ENCODE data around the gene RPH3AL. TPM values are rescaled to one million over a fixed set of nuclear protein-coding genes. Genes with fewer than 3 reads are reported as not detected.

Gene RPH3AL
- total RNA-seq, 1 donor from 2014 or later, result 44.2 TPM

DNA sequence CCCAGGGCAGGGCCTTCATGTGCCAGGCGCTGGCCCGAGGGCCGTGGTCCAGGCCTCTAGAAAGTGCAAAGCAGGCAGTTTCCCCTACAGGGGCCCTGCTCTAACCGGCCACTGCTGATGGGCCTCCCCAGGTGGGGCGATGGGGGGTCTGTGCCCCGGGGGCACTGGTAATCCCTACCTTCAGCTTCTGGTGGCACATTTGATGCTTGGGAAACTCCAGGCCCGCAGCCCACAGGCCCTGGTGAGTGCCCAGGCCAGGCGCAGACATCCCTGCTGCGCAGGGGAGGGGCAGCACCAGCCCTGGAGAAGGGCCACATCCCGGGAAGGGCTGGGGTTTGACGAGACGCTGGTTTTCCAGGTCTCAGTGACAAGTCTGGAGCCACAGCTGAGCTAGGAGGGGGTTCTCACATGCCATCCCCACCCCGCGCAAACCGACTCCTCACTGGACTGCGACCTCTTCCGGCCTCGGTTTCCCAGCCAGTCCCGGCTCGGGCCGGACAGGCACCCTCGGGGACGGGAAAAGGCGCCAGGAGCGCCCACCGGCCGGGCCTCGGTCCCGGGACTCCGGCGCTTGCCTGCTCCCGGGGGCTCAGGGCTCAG lies 172.7 kb downstream of the RPH3AL start:
- Histone ChIP-seq H3K9me3 (no peaks in the 10 kb centered on the region), H3K36me3 (no peaks in the 10 kb centered on the region), H3K27ac (no peak overlapping the region), H3K27me3 (peaks cover 7% of the 10 kb centered on the region), H3K4me1 (no peaks in the 10 kb centered on the region), H3K4me3 (peak overlapping the region; percentile 47 to 51)
- no peak for DNase-seq (ENCODE audit: low spot score in 2 of 2)
- intact Hi-C loops (cut with DNase I), result no loop called here
- TF ChIP-seq, protein P1, sequence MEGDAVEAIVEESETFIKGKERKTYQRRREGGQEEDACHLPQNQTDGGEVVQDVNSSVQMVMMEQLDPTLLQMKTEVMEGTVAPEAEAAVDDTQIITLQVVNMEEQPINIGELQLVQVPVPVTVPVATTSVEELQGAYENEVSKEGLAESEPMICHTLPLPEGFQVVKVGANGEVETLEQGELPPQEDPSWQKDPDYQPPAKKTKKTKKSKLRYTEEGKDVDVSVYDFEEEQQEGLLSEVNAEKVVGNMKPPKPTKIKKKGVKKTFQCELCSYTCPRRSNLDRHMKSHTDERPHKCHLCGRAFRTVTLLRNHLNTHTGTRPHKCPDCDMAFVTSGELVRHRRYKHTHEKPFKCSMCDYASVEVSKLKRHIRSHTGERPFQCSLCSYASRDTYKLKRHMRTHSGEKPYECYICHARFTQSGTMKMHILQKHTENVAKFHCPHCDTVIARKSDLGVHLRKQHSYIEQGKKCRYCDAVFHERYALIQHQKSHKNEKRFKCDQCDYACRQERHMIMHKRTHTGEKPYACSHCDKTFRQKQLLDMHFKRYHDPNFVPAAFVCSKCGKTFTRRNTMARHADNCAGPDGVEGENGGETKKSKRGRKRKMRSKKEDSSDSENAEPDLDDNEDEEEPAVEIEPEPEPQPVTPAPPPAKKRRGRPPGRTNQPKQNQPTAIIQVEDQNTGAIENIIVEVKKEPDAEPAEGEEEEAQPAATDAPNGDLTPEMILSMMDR (IDR thresholded peaks at IDR 0.05), result no peak

DNA sequence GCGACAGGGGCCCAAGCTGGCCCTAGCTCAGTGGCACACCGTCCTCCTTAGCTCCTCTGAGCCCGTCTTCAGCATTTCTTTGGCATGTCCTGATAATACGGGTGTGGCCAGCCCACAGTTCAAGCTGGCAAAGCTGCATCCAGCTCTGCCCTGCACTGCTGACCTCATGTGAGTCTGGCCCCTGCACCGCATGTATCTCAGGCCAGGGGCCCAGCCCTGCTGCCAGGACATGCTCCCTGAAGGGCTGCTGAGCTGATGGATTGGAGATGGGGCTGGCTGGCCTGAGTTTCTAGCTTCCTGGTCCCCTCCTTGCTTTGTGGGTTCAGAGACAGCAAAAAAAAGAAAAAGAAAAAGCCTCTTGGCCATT lies 173.6 kb downstream of the RPH3AL start:
- no peaks in the 10 kb centered on the region for H3K4me1 ChIP-seq
- H3K27me3 ChIP-seq, result peaks cover 7% of the 10 kb centered on the region
- intact Hi-C loops (cut with DNase I), result no loop called here
- H3K9me3 ChIP-seq, result no peaks in the 10 kb centered on the region
- no peak overlapping the region for H3K4me3 ChIP-seq
- H3K27ac ChIP-seq, result no peak overlapping the region
- no peaks in the 10 kb centered on the region for H3K36me3 ChIP-seq
- TF ChIP-seq, protein P1 (IDR thresholded peaks at IDR 0.05), result no peak
- no peak for DNase-seq (ENCODE audit: low spot score in 2 of 2)

DNA sequence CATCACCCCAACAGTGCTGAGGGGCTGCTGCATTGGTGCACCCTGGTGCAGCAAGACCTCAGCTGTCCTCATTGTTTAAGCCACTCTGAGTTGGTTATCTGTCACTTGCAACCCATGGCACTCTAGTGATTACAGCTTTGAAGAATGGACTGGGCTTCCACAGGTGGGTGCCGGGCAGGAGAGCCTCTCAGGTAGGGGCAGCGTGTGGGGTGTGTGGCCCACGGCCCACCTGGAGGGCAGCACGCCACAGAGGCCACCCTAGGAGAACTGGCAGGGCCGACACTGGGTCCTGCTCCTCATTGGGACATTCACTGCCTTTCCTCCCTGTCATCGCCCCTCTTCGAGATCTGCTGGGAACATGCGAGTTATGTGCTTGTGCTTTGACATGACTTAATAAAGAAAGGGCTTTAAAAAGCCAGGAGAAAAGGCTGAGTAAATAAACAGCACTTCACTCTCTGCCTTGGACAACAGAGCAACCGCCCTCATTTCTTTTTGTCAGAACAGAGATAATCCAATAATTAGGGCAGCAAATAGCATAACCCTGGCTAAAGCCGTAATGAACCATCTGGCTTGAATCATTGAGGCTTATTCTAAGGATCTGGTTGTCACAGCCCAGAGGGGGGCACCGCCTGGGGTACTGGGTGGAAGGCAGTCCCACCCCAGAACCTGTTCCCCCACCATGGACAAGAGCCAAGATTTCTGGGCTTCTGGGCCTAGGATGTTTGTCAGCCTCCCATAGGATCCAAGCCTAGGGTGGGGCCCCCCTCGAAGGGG lies 174.1 kb downstream of the RPH3AL start:
- no peak for DNase-seq (ENCODE audit: low spot score in 2 of 2)
- no peak overlapping the region for H3K4me3 ChIP-seq
- intact Hi-C loops (cut with DNase I), result no loop called here
- H3K36me3 ChIP-seq, result no peaks in the 10 kb centered on the region
- H3K27me3 ChIP-seq, result peaks cover 7% of the 10 kb centered on the region
- no peaks in the 10 kb centered on the region for H3K4me1 ChIP-seq
- no peak overlapping the region for H3K27ac ChIP-seq
- H3K9me3 ChIP-seq, result no peaks in the 10 kb centered on the region
- TF ChIP-seq, protein P1 (IDR thresholded peaks at IDR 0.05), result no peak

DNA sequence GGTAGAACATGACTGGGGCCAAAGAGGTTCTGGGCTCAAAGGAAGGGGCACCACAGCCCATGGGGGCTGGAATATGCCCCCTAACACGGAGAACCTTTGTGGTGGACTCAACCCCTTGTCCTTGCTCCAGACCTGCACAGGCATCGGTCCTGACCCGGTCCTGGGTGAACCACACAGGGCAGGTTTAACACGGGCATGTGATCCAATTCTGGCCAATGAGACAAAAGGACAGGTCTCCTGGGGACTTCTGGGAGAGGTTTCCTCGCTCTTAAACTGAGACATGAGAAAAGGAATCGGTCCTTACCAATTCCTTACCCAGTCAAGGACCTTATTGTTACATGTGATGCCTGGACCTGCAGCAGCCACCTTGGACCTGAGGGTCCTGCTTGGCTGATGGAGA lies 174.8 kb downstream of the RPH3AL start:
- DNase-seq (ENCODE audit: low spot score in 2 of 2), result no peak
- Histone ChIP-seq H3K4me3 (no peak overlapping the region), H3K27ac (no peak overlapping the region), H3K4me1 (no peaks in the 10 kb centered on the region), H3K9me3 (no peaks in the 10 kb centered on the region), H3K36me3 (no peaks in the 10 kb centered on the region), H3K27me3 (peaks cover 7% of the 10 kb centered on the region)
- TF ChIP-seq, protein P1 (IDR thresholded peaks at IDR 0.05), result no peak
- intact Hi-C loops (cut with DNase I), result no loop called here

GRCh38 chr17:177155-177554 lies 175.5 kb downstream of the RPH3AL start:
- Histone ChIP-seq H3K27me3 (peaks cover 7% of the 10 kb centered on the region), H3K4me3 (no peak overlapping the region), H3K27ac (no peak overlapping the region), H3K4me1 (no peaks in the 10 kb centered on the region), H3K36me3 (no peaks in the 10 kb centered on the region), H3K9me3 (no peaks in the 10 kb centered on the region)
- TF ChIP-seq, protein P1 (IDR thresholded peaks at IDR 0.05), result no peak
- intact Hi-C loops (cut with DNase I), result no loop called here
- no peak for DNase-seq (ENCODE audit: low spot score in 2 of 2)

Data from ascending aorta (tissue), 2 donors.